HG03095 (cell line): ENCODE data around the gene PAPPA.

Source experiments
- ATAC-seq: cut with Tn5 transposase; IDR thresholded peaks from one replicate; pipeline ENCODE4 v1.9.1; 2021; ENCODE audit warnings: moderate library complexity; ENCODE audit not compliant: unreplicated experiment

PAPPA gene

GRCh38 chr9:116152390-116152789 is 1.2 kb upstream of the PAPPA start:
- no peak for ATAC-seq

DNA sequence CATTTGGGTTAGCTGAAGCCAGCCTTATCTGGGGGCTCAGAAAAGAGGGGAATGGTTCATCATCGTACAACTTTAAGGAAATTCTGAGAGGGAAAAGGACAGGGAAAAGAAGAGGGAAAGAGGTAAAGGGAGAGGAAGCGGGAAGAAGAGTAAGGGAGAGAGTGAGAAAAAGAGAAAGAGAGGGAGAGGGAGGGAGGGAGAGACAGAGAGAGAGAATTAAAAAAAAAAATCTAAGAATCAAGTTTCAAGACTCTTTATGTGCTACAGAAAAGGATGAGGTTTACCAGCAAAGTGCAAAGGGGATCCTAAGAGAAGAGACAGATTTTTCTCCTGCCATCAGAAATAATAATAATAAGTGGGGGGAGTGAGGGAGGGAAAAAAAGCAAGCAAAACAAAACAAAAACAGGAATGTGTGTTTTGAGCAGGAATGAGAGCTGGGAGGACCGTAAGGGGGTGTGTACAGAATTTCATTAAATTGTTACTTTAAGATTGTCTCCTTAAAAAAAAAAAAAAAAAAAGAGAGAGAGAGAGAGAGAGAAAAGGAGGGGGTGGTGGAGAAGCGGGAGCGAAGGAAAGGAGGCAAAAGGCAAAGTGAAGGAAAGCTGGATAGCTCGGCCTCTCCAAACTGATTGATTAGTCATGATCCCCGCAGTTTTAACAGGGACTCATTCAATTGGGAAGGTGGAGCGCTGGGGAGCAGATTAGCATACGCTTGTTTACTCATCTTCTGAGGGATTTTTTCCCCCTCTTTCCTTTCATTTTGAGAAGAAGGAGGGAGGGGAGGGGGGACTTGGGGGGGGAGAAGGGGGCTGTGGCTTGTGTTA is 438 bp upstream of the PAPPA start:
- ATAC-seq: no peak

DNA sequence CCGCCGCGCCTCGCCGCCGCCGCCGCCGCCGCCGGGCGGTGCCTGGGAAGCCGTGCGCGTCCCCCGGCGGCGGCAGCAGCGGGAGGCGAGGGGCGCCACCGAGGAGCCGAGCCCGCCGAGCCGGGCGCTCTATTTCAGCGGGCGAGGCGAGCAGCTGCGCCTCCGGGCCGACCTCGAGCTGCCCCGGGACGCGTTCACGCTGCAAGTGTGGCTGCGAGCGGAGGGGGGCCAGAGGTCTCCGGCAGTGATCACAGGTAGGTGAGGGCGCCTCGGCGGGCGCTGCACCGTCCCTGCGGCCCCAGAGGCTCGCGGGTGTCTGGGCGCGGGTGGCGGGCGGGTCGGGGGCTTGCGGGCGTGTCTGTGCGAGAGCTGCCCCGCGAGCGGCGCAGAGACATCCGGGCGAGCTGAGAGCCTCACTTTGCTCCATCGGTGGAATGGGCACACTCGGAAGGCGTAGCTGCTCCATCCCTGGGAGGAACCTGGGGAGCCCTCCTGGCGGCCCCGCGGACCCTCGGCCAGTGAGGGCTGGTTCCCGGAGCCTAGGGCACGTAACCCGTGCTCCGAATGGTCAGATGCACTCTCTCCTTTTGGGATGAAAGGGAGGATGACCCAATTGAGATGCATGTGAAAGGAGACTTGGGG is 864 bp downstream of the PAPPA start:
- ATAC-seq: no peak

DNA sequence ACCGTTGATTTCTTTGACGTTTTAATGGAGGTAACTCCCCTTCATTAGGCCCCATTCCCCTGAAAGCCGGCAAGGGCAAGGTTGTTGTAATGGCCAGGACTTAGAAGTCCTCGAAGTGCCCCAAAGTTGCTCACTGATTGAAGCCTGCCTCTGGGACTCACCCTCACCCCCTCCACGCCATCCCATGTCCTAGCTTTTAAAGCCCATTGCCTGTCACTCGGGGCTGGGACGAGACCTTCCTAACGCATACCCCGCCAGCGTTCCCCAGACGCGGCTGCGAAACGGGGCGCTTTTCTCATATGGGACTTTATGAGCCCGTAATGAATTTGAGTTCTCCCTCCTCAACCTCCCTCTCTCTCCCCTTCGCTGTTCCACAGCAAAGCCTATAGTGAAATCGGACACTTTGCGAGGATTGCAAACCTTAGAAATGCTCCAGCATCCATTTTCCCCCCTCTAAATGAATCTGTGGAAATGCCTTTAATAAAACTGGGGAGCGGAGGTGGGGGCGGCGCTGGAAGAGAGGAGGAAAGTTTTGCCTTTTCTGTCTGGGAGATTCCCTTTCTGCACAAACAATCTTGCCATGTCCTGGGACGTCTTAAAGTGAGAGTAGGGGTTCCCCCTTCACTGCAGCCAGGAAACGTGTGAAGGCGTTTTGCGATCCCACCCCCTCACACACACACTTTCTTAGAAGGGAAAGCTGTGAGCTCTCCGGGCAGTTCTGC is 1.5 kb downstream of the PAPPA start:
- no peak for ATAC-seq

- ATAC-seq: no peak
Measured at GRCh38 chr9:116155698-116156039, 2.1 kb downstream of the PAPPA start.

DNA sequence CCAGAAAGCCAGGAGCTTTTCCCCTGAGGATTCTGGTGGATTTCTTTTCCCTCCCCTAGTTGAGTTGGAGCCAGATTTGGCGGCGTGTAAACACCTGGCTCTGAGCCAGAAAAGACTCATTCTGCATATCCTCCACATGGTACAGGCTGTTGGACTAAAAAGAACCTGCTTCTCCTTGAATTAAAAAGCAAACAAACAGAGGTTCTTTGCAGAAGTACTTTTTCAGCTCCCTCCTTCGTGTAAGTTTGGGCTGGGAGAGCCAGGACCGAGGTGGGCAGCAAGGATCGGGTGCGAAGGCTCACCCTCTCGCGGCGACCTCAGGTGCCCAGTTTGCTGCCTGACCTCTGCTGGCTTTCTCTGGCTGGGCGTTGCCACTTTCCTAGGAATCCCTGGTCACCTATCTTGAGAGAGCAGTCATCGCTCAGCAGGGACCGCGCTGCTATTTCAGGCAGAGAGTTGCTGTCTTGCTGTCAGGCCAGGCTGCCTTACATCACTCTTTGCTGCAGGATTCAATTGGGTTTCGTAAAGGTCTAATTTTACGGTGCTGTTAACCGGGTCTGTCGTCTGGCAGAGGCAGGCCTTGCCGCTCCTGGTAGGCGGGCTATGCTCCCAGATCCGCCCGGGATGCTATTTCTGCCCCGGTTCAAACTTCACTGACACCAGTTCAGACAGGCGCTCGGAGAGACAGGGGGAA is 3.2 kb downstream of the PAPPA start:
- ATAC-seq: no peak

GRCh38 chr9:116157436-116158138 is 4.0 kb downstream of the PAPPA start:
- ATAC-seq: no peak

GRCh38 chr9:116160676-116161571 is 7.3 kb downstream of the PAPPA start:
- no peak for ATAC-seq

DNA sequence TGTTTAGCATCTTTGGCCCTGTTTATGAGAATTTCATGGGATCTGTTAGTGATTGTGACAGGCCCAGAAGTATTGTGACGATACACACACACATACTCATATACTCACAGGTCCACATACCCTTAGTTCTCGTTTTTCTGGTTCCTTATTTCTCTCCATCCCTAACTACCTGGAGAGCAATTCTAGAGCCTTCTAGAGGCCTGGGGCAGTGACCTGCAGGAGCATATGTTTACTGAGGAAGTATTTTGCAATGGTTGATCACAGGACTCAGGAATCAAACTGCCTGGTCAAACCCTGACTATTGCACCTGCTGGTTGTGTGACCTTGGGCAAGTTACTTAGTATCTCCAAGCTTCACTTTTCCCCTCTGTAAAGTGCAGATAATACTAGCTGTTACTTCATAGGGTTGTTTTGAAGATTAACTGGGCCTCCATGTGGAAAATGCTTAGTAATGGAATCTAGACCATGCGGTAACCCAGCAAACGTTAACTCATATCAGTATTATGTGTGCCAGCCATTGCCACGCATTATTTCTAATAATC is 8.7 kb downstream of the PAPPA start:
- no peak for ATAC-seq

- ATAC-seq: no peak
Measured at GRCh38 chr9:116163293-116164055, 9.9 kb downstream of the PAPPA start.

- no peak for ATAC-seq
Measured at GRCh38 chr9:116165912-116166311, 12.3 kb downstream of the PAPPA start.

DNA sequence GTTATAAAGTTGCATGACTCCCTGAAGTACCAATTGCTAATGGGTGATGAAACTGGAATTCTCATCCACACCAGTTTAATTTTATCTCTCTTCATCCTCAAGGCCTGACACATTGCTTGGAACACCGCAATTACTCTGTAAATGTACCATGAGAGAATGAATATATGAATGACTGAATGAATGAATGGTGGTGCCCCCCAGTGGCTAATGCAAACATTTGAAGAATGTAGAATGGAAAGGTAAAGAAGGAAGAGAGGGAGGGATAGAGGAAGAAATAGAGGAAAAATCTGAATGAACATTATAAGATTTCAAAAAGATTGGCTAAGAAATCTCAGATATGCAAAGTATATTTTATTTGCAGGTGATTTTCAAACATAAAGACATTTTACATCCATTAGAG is 13.1 kb downstream of the PAPPA start:
- ATAC-seq: no peak

GRCh38 chr9:116168231-116168630 is 14.6 kb downstream of the PAPPA start:
- ATAC-seq: no peak

GRCh38 chr9:116172216-116172615 is 18.6 kb downstream of the PAPPA start:
- no peak for ATAC-seq

GRCh38 chr9:116174347-116174746 is 20.8 kb downstream of the PAPPA start:
- ATAC-seq: no peak

GRCh38 chr9:116175614-116176013 is 22.0 kb downstream of the PAPPA start:
- no peak for ATAC-seq

- ATAC-seq: no peak
Measured at GRCh38 chr9:116178481-116179211, 25.1 kb downstream of the PAPPA start.

- ATAC-seq: no peak
Measured at GRCh38 chr9:116179568-116179967, 26.0 kb downstream of the PAPPA start.
